GM12865 (cell line): Measurements from ENCODE around the gene LRRN4.

Source experiments
- DNase-seq: peaks from one replicate; pipeline ENCODE4 v3.0.0; 2010; ENCODE audit warnings: low read depth
- H3K4me3 ChIP-seq: 2 replicates; pipeline ENCODE4 v1.5.1; 2011; ENCODE audit warnings: mild to moderate bottlenecking, low read depth, low read length, control low read depth
- CTCF ChIP-seq: IDR thresholded peaks from 2 replicates; pipeline ENCODE4 v1.5.1; 2011; ENCODE audit warnings: low read length, control low read depth, low read depth, inconsistent platforms; ENCODE audit not compliant: insufficient read depth; ENCODE audit errors: missing control alignments

The LRRN4 gene

DNA sequence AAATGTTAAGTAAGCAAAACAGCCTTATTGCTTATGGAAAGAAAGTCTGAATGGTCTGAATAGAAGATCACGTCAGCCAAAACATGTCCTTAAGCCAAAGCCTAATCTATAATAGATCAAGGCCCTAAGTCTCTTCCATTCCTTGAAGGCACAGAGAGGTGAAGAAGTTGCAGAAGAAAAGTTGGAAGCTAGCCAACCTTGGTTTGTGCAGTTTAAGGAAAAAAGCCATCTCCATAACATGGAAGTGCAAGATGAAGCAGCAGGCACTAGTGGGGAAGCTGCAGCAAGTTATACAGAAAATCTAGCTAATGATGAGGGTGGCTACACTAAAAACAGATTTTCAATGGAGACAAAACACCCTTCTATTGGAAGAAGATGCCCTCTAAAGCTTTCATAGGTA is 29.1 kb downstream of the LRRN4 start:
- no peak for DNase-seq
- no peak for TF ChIP-seq CTCF
- H3K4me3 ChIP-seq = no peak overlapping the region

- no peak overlapping the region for H3K4me3 ChIP-seq
- DNase-seq = no peak
- no peak for TF ChIP-seq CTCF
Measured at GRCh38 chr20:6017880-6018279, 36.0 kb downstream of the LRRN4 start.

GRCh38 chr20:6017467-6017866 is 36.4 kb downstream of the LRRN4 start:
- H3K4me3 ChIP-seq = no peak overlapping the region
- no peak for DNase-seq
- no peak for TF ChIP-seq CTCF

DNA sequence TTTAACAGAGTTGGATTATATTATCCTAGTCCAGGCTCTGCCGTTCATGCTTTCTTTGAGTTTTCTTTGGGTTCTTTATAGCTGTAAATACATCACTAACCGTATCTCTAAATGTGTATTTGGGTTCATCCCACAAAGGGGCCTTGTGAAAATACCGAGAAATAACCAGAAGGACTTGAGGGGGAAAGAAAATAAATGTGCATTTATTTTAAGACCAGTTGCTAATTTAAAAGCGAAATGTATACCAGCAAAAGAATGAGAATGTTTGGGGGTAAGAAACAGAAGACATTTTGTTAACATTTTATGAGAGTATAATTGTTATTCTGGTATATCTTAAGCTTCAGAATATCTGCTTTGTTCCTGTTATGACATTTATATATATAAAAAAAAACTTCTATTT is 38.9 kb downstream of the LRRN4 start:
- no peak overlapping the region for H3K4me3 ChIP-seq
- no peak for DNase-seq
- TF ChIP-seq CTCF = no peak

- no peak for TF ChIP-seq CTCF
- no peak for DNase-seq
- H3K4me3 ChIP-seq = no peak overlapping the region
Measured at GRCh38 chr20:6014017-6014416, 39.8 kb downstream of the LRRN4 start.

DNA sequence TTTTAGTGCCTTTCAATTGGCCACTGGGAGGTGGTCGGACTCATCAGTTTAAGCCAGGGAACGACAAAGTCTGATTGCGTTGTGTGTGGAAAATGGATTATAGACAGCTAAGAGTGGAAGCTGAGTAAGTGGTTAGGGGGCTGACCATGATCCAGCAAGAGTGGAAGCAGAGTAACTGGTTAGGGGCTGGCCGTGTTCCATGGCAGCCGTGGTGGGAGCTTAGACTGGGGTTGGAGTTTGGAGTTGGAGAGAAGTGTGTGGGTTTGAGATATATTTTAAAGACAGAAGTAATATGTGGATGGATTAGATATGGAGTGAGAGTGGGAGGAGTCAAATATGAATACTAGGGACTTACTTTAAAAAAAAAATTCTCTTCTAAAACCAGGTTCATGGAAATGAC is 41.7 kb downstream of the LRRN4 start:
- TF ChIP-seq CTCF = no peak
- no peak for DNase-seq
- H3K4me3 ChIP-seq = no peak overlapping the region

DNA sequence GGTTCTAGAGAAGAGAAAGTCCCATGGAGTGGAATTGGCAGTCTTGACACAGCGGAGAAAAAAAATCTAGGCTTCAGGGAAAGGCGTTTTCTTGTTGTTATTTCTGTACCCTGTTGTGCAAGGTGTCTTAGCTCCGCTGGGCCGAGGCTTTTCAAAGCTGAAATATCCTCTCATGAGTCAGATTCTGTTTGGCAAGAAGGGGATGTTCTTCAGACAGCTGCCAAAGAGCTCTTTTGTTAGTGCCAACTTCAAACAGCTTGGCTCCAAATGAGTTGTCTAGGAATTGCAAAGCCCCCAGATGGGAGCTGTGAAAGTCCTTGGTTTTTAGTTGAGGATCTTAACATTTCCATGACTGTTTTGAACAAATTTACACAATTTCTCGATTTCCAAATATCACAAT is 45.6 kb downstream of the LRRN4 start:
- H3K4me3 ChIP-seq = no peak overlapping the region
- no peak for DNase-seq
- no peak for TF ChIP-seq CTCF
